NCI-H510A treated with DMSO at 0.1 percent for 48 hours (cell line): ENCODE measurements around the gene ALG2.
"Not testable (repeated sequence)": the region's sequence is repeated elsewhere in the genome, so short reads cannot be mapped to it uniquely, and the experiment has no call there.

Experiments used
- DNase-seq: peaks from one replicate; lab custom pipeline; 2025; lab: John Stamatoyannopoulos, UW

Gene ALG2

GRCh38 chr9:99238331-99238730, 16.6 kb upstream of the ALG2 start:
- no peak for DNase-seq

- DNase-seq: not testable (repeated sequence)
Observed at GRCh38 chr9:99237849-99238248, 16.1 kb upstream of the ALG2 start.

GRCh38 chr9:99237356-99237755, 15.6 kb upstream of the ALG2 start:
- no peak for DNase-seq

GRCh38 chr9:99235926-99236634, 14.3 kb upstream of the ALG2 start:
- DNase-seq: no peak

GRCh38 chr9:99235069-99235468, 13.3 kb upstream of the ALG2 start:
- DNase-seq: no peak

GRCh38 chr9:99234618-99235017, 12.9 kb upstream of the ALG2 start:
- DNase-seq: no peak

GRCh38 chr9:99231711-99232110, 10.0 kb upstream of the ALG2 start:
- no peak for DNase-seq

- DNase-seq: no peak
Observed at GRCh38 chr9:99230206-99230605, 8.5 kb upstream of the ALG2 start.

- no peak for DNase-seq
Observed at GRCh38 chr9:99226054-99226453, 4.3 kb upstream of the ALG2 start.

- DNase-seq: no peak
Observed at GRCh38 chr9:99224445-99224844, 2.7 kb upstream of the ALG2 start.

GRCh38 chr9:99222416-99223270, 901 bp upstream of the ALG2 start:
- DNase-seq: no peak

- DNase-seq: no peak
Observed at GRCh38 chr9:99221266-99221620, 499 bp downstream of the ALG2 start.

- no peak for DNase-seq
Observed at GRCh38 chr9:99220011-99220410, 1.7 kb downstream of the ALG2 start.

GRCh38 chr9:99216073-99216472, 5.7 kb downstream of the ALG2 start:
- DNase-seq: no peak

- DNase-seq: no peak
Observed at GRCh38 chr9:99213197-99213596, 8.5 kb downstream of the ALG2 start.

GRCh38 chr9:99211746-99212145, 10.0 kb downstream of the ALG2 start:
- no peak for DNase-seq

GRCh38 chr9:99210572-99210971, 11.2 kb downstream of the ALG2 start:
- no peak for DNase-seq

- DNase-seq: no peak
Observed at GRCh38 chr9:99201603-99202002, 20.1 kb downstream of the ALG2 start.

GRCh38 chr9:99199938-99200539, 21.7 kb downstream of the ALG2 start:
- no peak for DNase-seq

GRCh38 chr9:99197987-99198386, 23.8 kb downstream of the ALG2 start:
- no peak for DNase-seq

GRCh38 chr9:99197124-99197630, 24.6 kb downstream of the ALG2 start:
- DNase-seq: no peak

- DNase-seq: not testable (repeated sequence)
Observed at GRCh38 chr9:99196484-99196883, 25.3 kb downstream of the ALG2 start.

GRCh38 chr9:99193466-99193821, 28.3 kb downstream of the ALG2 start:
- no peak for DNase-seq
